ENCODE results near the gene TRA2A.

The TRA2A gene

GRCh38 chr7:23474829-23475575 lies 56.8 kb downstream of the TRA2A start:
- no peak for TF ChIP-seq CTCF (IDR thresholded peaks at IDR 0.05; ENCODE audit: insufficient read depth, low read depth, low read length, missing control alignments)
- H3K4me3 ChIP-seq (ENCODE audit: low read depth, low read length) = peak overlapping the region; percentile 98
- DNase-seq (ENCODE audit: low read depth) = no peak

- TF ChIP-seq CTCF (IDR thresholded peaks at IDR 0.05; ENCODE audit: insufficient read depth, low read depth, low read length, missing control alignments) = no peak
- DNase-seq (ENCODE audit: low read depth) = peak; percentile 99
- H3K4me3 ChIP-seq (ENCODE audit: low read depth, low read length) = peak overlapping the region; percentile 98
Measured at GRCh38 chr7:23474094-23474828, 57.5 kb downstream of the TRA2A start.

GRCh38 chr7:23473844-23474093 lies 58.0 kb downstream of the TRA2A start:
- peak overlapping the region; percentile 98 for H3K4me3 ChIP-seq (ENCODE audit: low read depth, low read length)
- TF ChIP-seq CTCF (IDR thresholded peaks at IDR 0.05; ENCODE audit: insufficient read depth, low read depth, low read length, missing control alignments) = no peak
- no peak for DNase-seq (ENCODE audit: low read depth)

- H3K4me3 ChIP-seq (ENCODE audit: low read depth, low read length) = peak overlapping the region; percentile 98
- no peak for TF ChIP-seq CTCF (IDR thresholded peaks at IDR 0.05; ENCODE audit: insufficient read depth, low read depth, low read length, missing control alignments)
- DNase-seq (ENCODE audit: low read depth) = no peak
Measured at GRCh38 chr7:23472956-23473843, 58.6 kb downstream of the TRA2A start.

- peak overlapping the region; percentile 98 for H3K4me3 ChIP-seq (ENCODE audit: low read depth, low read length)
- DNase-seq (ENCODE audit: low read depth) = no peak
- no peak for TF ChIP-seq CTCF (IDR thresholded peaks at IDR 0.05; ENCODE audit: insufficient read depth, low read depth, low read length, missing control alignments)
Measured at GRCh38 chr7:23472556-23472955, 59.2 kb downstream of the TRA2A start.

- DNase-seq (ENCODE audit: low read depth) = peak; percentile 55
- no peak for TF ChIP-seq CTCF (IDR thresholded peaks at IDR 0.05; ENCODE audit: insufficient read depth, low read depth, low read length, missing control alignments)
Measured at GRCh38 chr7:23472046-23472445, 59.7 kb downstream of the TRA2A start.

More at GRCh38 chr7:23472046-23472445, 59.7 kb downstream of the TRA2A start:
- peak overlapping the region; percentile 98 for H3K4me3 ChIP-seq (ENCODE audit: low read depth, low read length)

Data from GM12865 (cell line).